ENCODE data around the gene BLVRB. TPM values are rescaled to one million over a fixed set of nuclear protein-coding genes. Genes with fewer than 3 reads are reported as not detected.
"Not testable (repeated sequence)": the region's sequence is repeated elsewhere in the genome, so short reads cannot be mapped to it uniquely, and the experiment has no call there.

Gene BLVRB
- total RNA-seq, 2 donors from 2014 or later = 79.8 to 109 TPM

GRCh38 chr19:40410030-40410389 lies 55.5 kb downstream of the BLVRB start:
- Histone ChIP-seq H3K4me3 (no peak overlapping the region), H3K27me3 (no peaks in the 10 kb centered on the region), H3K4me1 (no peaks in the 10 kb centered on the region), H3K27ac (no peak overlapping the region), H3K9me3 (no peaks in the 10 kb centered on the region), H3K36me3 (replicated peaks in 1 of 2; ENCODE audit: insufficient read depth in 1 of 2, low read depth in 2 of 2) (no peaks in the 10 kb centered on the region)
- ATAC-seq (no peak), DNase-seq (no peak)
- 21 to 64% methylated on average over 2 to 9 of the region's 9 CpGs for WGBS, 2 donors
- no peak for TF ChIP-seq POLR2A (IDR thresholded peaks at IDR 0.05)
- no peak for TF ChIP-seq CTCF (IDR thresholded peaks at IDR 0.05)
- intact Hi-C loops (cut with DNase I) = no loop called here

- ATAC-seq; H3K4me3 ChIP-seq; H3K27ac ChIP-seq; H3K9me3 ChIP-seq; intact Hi-C loops (cut with DNase I); H3K27me3 ChIP-seq; H3K4me1 ChIP-seq; DNase-seq; H3K36me3 ChIP-seq (replicated peaks in 1 of 2; ENCODE audit: insufficient read depth in 1 of 2, low read depth in 2 of 2): not testable (repeated sequence)
- WGBS, 2 donors = 80% methylated on average over 8 of the region's 8 CpGs; no CpG with 5 or more reads in 1 of the 2 donors
These were observed 57.0 kb downstream of the BLVRB start for GRCh38 chr19:40408598-40408925.

- intact Hi-C loops (cut with DNase I) = no loop called here
- Histone ChIP-seq H3K27me3 (no peaks in the 10 kb centered on the region), H3K9me3 (no peaks in the 10 kb centered on the region), H3K4me1 (peaks cover 12% of the 10 kb centered on the region), H3K27ac (no peak overlapping the region), H3K4me3 (no peak overlapping the region), H3K36me3 (replicated peaks in 1 of 2; ENCODE audit: insufficient read depth in 1 of 2, low read depth in 2 of 2) (no peaks in the 10 kb centered on the region)
- DNase-seq (no peak), ATAC-seq (no peak)
- WGBS, 2 donors = 61 to 64% methylated on average over 9 to 22 of the region's 22 CpGs
- TF ChIP-seq CTCF (IDR thresholded peaks at IDR 0.05) (no peak), POLR2A (IDR thresholded peaks at IDR 0.05) (no peak)
These were observed 57.6 kb downstream of the BLVRB start for GRCh38 chr19:40407714-40408597.

GRCh38 chr19:40403262-40403984 lies 62.1 kb downstream of the BLVRB start:
- Histone ChIP-seq H3K4me3 (peak overlapping the region; percentile 3 to 20), H3K9me3 (no peaks in the 10 kb centered on the region), H3K27me3 (no peaks in the 10 kb centered on the region), H3K27ac (peak overlapping the region in 3 of 4 donors; percentile 68 to 85 (median 71)), H3K36me3 (replicated peaks in 1 of 2; ENCODE audit: insufficient read depth in 1 of 2, low read depth in 2 of 2) (no peaks in the 10 kb centered on the region), H3K4me1 (peaks cover 14% of the 10 kb centered on the region)
- DNase-seq (peak; percentile 85 to 94 (median 88)), ATAC-seq (peak; percentile 88)
- intact Hi-C loops (cut with DNase I) = no loop called here
- TF ChIP-seq POLR2A (IDR thresholded peaks at IDR 0.05) (peak in 2 of 3 donors; percentile 28 to 51), CTCF (IDR thresholded peaks at IDR 0.05) (peak in 1 of 7 experiments; percentile 18)
- 0 to 1% methylated on average over 24 to 37 of the region's 41 CpGs for WGBS, 2 donors

GRCh38 chr19:40400559-40400958 lies 65.0 kb downstream of the BLVRB start:
- intact Hi-C loops (cut with DNase I) = no loop called here
- Histone ChIP-seq H3K4me3 (no peak overlapping the region), H3K4me1 (peaks cover 14% of the 10 kb centered on the region), H3K27me3 (no peaks in the 10 kb centered on the region), H3K9me3 (no peaks in the 10 kb centered on the region), H3K36me3 (replicated peaks in 1 of 2; ENCODE audit: insufficient read depth in 1 of 2, low read depth in 2 of 2) (no peaks in the 10 kb centered on the region), H3K27ac (no peak overlapping the region)
- WGBS, 2 donors = 50 to 77% methylated on average over 2 to 3 of the region's 3 CpGs
- ATAC-seq (no peak), DNase-seq (no peak)
- TF ChIP-seq POLR2A (IDR thresholded peaks at IDR 0.05) (no peak), CTCF (IDR thresholded peaks at IDR 0.05) (no peak)
